Measurements from ENCODE around the gene KCNJ18. TPM values are rescaled to one million over a fixed set of nuclear protein-coding genes. Genes with fewer than 3 reads are reported as not detected.
"Not testable (repeated sequence)": the region's sequence is repeated elsewhere in the genome, so short reads cannot be mapped to it uniquely, and the experiment has no call there.

Gene KCNJ18
- total RNA-seq (not detected in 2 replicates), polyA plus RNA-seq (not detected in 2 replicates), polyA minus RNA-seq (ENCODE audit: low replicate concordance) (not detected in 2 replicates)
- not detected in 2 replicates for polyA plus RNA-seq (2012)

DNA sequence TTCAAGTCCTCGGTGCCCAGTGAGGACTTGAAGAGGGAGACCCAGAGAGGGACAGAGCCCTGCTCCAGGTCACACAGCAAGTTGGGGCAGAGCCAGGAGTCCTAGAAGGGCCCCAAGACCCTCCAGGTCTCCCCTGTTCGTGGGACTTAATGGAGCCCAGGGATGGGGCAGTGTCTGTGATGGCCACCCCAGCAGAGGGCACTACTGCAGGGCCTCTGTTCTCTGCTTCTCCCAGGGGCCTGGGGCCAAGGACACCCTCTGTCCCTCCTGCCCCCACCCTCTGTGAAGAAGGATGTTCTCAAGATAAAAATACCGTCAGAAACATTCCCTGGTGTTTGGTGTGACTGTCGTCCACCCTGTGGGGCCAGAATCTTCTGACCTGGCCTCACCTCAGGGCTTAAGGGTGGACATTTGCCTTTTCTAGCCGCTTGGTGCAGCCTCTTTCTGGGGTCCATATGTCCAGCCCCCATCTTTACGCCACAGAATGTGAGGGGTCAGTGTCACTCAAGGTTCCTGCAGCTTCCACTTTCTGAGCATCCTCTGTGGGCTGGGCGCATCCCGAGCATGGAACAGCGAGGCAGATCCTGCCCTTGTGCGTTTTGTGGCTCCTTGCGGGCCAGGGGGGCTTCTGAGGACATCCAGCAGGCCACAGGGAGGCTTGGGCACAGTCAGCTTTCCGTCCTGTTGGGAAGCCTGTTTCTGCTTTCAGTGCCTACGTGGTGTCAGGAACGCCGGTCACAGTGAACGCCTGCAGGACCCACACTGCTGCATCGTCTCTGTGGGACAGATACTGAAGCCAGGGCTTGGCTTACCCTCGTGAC is at the start of gene KCNJ18:
TSS of gene KCNJ18 (plus strand) at position 641 of the 821 bp plus-strand sequence. CDS start 10,264 bp downstream, outside the sequence.
- H3K9ac ChIP-seq (ENCODE audit: insufficient read depth, low read length); H3K79me2 ChIP-seq (ENCODE audit: control insufficient read depth, insufficient read depth, low read length); H3K36me3 ChIP-seq (ENCODE audit: control insufficient read depth, insufficient read depth, low read length); DNase-seq (ENCODE audit: low read depth in 2 of 2); H3K4me2 ChIP-seq (ENCODE audit: extremely low read depth, insufficient read depth, low read length); H3K4me3 ChIP-seq (replicated peaks in 1 of 4; ENCODE audit: control extremely low read depth in 1 of 4, insufficient read depth in 1 of 4, low read depth in 3 of 4, low read length in 4 of 4); H4K20me1 ChIP-seq (ENCODE audit: control insufficient read depth, extremely low read depth, insufficient read depth, low read length); H3K9me3 ChIP-seq (ENCODE audit: control insufficient read depth, insufficient read depth, low read depth, low read length); H2AFZ ChIP-seq (ENCODE audit: low read length); H3K4me1 ChIP-seq (ENCODE audit: control insufficient read depth, extremely low read depth, insufficient read depth, low read length); H3K27ac ChIP-seq (ENCODE audit: insufficient read depth, low read length); H3K27me3 ChIP-seq (ENCODE audit: control insufficient read depth, insufficient read depth, low read length): not testable (repeated sequence)

DNA sequence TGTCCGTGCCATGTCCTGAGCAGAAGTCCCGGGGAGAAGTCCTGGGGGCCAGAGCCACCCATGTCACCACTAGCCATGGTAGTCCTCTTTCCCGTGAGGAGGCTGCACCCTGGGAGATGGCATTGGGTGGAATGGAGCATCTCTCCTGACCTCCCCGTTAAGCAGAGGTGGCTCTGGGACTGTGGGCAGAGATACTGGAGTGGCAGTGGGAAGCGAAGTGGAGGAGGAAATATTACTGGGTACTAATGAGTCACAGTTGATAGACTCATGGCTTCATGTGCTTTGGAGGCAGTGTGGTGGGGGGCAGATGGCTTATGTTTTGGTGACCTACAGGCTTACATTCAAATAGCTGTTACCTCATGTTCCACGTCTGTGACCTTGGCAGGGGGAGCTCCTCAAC is 44.2 kb upstream of the KCNJ18 start:
- not testable (repeated sequence) for H3K4me1 ChIP-seq (ENCODE audit: control insufficient read depth, extremely low read depth, insufficient read depth, low read length); H3K27me3 ChIP-seq (ENCODE audit: control insufficient read depth, insufficient read depth, low read length); H3K27ac ChIP-seq (ENCODE audit: insufficient read depth, low read length); H3K36me3 ChIP-seq (ENCODE audit: control insufficient read depth, insufficient read depth, low read length); H3K9ac ChIP-seq (ENCODE audit: insufficient read depth, low read length); H4K20me1 ChIP-seq (ENCODE audit: control insufficient read depth, extremely low read depth, insufficient read depth, low read length); H3K9me3 ChIP-seq (ENCODE audit: control insufficient read depth, insufficient read depth, low read depth, low read length); H3K4me3 ChIP-seq (replicated peaks in 1 of 4; ENCODE audit: control extremely low read depth in 1 of 4, insufficient read depth in 1 of 4, low read depth in 3 of 4, low read length in 4 of 4); H3K79me2 ChIP-seq (ENCODE audit: control insufficient read depth, insufficient read depth, low read length); H3K4me2 ChIP-seq (ENCODE audit: extremely low read depth, insufficient read depth, low read length); DNase-seq (ENCODE audit: low read depth in 2 of 2); H2AFZ ChIP-seq (ENCODE audit: low read length)

DNA sequence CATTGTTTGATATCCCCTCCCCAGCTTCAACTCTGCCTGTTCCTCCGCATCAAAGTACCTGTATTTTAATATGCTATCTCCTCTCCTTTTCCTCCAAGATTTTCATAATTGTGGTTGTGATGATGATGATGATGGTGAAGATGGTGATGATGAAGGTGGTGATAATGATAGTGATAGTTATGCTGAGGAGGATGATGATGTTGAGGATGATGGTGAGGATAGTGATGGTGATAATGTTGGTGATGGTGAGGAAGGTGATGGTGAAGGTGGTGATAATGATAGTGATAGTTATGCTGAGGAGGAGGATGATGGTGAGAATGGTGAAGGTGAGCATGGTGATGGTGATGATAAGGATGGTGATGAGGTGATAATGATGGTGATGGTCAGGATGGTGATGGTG is 42.3 kb upstream of the KCNJ18 start:
- not testable (repeated sequence) for H3K9ac ChIP-seq (ENCODE audit: insufficient read depth, low read length); H4K20me1 ChIP-seq (ENCODE audit: control insufficient read depth, extremely low read depth, insufficient read depth, low read length); H3K27me3 ChIP-seq (ENCODE audit: control insufficient read depth, insufficient read depth, low read length); H3K79me2 ChIP-seq (ENCODE audit: control insufficient read depth, insufficient read depth, low read length); H3K27ac ChIP-seq (ENCODE audit: insufficient read depth, low read length); H2AFZ ChIP-seq (ENCODE audit: low read length); H3K4me2 ChIP-seq (ENCODE audit: extremely low read depth, insufficient read depth, low read length); H3K4me3 ChIP-seq (replicated peaks in 1 of 4; ENCODE audit: control extremely low read depth in 1 of 4, insufficient read depth in 1 of 4, low read depth in 3 of 4, low read length in 4 of 4); H3K36me3 ChIP-seq (ENCODE audit: control insufficient read depth, insufficient read depth, low read length); H3K9me3 ChIP-seq (ENCODE audit: control insufficient read depth, insufficient read depth, low read depth, low read length); DNase-seq (ENCODE audit: low read depth in 2 of 2); H3K4me1 ChIP-seq (ENCODE audit: control insufficient read depth, extremely low read depth, insufficient read depth, low read length)

DNA sequence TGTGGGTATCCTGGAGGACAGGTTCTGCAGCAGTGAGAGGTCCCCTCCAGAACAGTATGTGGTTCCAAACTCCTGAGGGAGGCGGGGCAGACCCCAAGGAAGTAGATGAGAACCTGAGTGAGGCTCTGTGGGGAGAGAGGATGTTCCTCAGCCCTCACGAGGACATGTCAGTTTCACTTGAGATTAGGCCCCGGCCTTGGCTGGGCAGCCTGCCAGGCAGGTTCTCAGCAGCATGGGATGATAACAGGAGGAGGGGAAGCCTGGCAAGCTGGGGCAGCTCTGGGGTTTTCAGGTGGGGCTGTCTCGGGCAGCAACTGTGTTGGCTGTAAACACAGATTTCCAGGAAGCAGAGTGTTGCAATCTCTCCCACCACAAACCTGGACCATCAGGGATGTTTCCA is 40.3 kb upstream of the KCNJ18 start:
- H3K9ac ChIP-seq (ENCODE audit: insufficient read depth, low read length); H3K4me2 ChIP-seq (ENCODE audit: extremely low read depth, insufficient read depth, low read length); H3K27ac ChIP-seq (ENCODE audit: insufficient read depth, low read length); H3K4me3 ChIP-seq (replicated peaks in 1 of 4; ENCODE audit: control extremely low read depth in 1 of 4, insufficient read depth in 1 of 4, low read depth in 3 of 4, low read length in 4 of 4); H3K79me2 ChIP-seq (ENCODE audit: control insufficient read depth, insufficient read depth, low read length); H3K4me1 ChIP-seq (ENCODE audit: control insufficient read depth, extremely low read depth, insufficient read depth, low read length); H2AFZ ChIP-seq (ENCODE audit: low read length); DNase-seq (ENCODE audit: low read depth in 2 of 2); H3K36me3 ChIP-seq (ENCODE audit: control insufficient read depth, insufficient read depth, low read length); H3K9me3 ChIP-seq (ENCODE audit: control insufficient read depth, insufficient read depth, low read depth, low read length); H3K27me3 ChIP-seq (ENCODE audit: control insufficient read depth, insufficient read depth, low read length); H4K20me1 ChIP-seq (ENCODE audit: control insufficient read depth, extremely low read depth, insufficient read depth, low read length): not testable (repeated sequence)

DNA sequence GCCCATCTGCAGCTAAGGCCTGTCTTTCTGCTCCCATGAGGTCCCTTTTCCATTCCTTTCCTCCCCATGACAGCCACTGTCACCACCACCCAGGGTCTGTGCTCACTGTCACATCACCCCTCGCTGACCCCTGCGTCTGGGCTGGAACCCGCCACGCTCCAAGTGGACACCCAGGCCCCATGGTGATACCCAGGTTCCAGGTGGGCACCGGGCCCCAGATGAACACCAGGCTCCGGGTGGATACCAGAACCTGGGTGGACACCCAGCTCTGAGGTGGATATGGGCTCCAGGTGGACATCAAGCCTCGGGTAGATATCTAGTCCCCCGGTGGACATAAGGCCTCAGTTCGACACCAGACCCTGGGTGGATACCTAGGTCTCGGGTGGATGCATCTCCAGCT is 39.1 kb upstream of the KCNJ18 start:
- H3K9ac ChIP-seq (ENCODE audit: insufficient read depth, low read length); H3K4me3 ChIP-seq (replicated peaks in 1 of 4; ENCODE audit: control extremely low read depth in 1 of 4, insufficient read depth in 1 of 4, low read depth in 3 of 4, low read length in 4 of 4); H4K20me1 ChIP-seq (ENCODE audit: control insufficient read depth, extremely low read depth, insufficient read depth, low read length); H3K27me3 ChIP-seq (ENCODE audit: control insufficient read depth, insufficient read depth, low read length); H3K9me3 ChIP-seq (ENCODE audit: control insufficient read depth, insufficient read depth, low read depth, low read length); H2AFZ ChIP-seq (ENCODE audit: low read length); H3K36me3 ChIP-seq (ENCODE audit: control insufficient read depth, insufficient read depth, low read length); H3K79me2 ChIP-seq (ENCODE audit: control insufficient read depth, insufficient read depth, low read length); H3K4me2 ChIP-seq (ENCODE audit: extremely low read depth, insufficient read depth, low read length); DNase-seq (ENCODE audit: low read depth in 2 of 2); H3K4me1 ChIP-seq (ENCODE audit: control insufficient read depth, extremely low read depth, insufficient read depth, low read length); H3K27ac ChIP-seq (ENCODE audit: insufficient read depth, low read length): not testable (repeated sequence)

DNA sequence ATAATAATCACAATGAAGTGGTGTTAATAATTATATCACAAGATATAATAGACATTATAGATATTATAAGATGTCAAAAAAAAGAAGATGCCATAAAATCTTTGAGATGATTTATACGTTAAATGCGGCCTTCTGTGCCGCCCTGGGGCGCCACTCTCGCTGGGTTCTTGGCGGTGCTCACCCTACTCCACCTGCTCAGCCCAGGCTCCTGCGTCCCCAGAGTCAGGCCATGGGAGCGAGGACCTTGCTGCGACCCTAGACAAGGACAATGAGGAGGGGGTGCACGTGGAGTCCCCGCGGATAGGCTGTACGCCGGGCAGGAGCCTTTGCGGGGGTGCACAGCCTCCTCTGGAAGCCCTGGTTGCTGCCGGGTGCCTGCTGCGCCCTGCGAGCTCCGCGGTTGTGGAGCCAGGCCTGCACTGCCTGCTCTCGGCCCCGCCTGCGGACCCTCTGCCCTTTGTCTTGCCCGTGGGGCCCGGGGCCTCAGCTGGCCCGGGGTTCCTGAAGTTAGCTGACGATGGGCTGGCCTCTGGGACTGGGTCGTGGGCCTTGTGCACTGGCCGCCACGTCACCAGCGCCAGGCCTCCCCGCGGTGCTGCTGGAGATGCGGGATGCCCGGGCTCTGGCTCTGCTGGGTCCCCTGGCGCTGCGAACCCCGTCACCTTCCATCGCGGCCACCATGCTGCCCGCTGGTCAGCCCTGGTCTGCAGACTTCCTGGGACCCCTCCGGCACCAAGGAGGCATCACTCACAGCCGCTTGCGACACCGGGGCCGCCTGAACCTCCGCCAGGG is 35.6 kb upstream of the KCNJ18 start:
- H3K4me2 ChIP-seq (ENCODE audit: extremely low read depth, insufficient read depth, low read length); H3K27ac ChIP-seq (ENCODE audit: insufficient read depth, low read length); H3K9ac ChIP-seq (ENCODE audit: insufficient read depth, low read length); H3K79me2 ChIP-seq (ENCODE audit: control insufficient read depth, insufficient read depth, low read length); H3K36me3 ChIP-seq (ENCODE audit: control insufficient read depth, insufficient read depth, low read length); H3K4me3 ChIP-seq (replicated peaks in 1 of 4; ENCODE audit: control extremely low read depth in 1 of 4, insufficient read depth in 1 of 4, low read depth in 3 of 4, low read length in 4 of 4); H3K4me1 ChIP-seq (ENCODE audit: control insufficient read depth, extremely low read depth, insufficient read depth, low read length); DNase-seq (ENCODE audit: low read depth in 2 of 2); H4K20me1 ChIP-seq (ENCODE audit: control insufficient read depth, extremely low read depth, insufficient read depth, low read length); H3K9me3 ChIP-seq (ENCODE audit: control insufficient read depth, insufficient read depth, low read depth, low read length); H3K27me3 ChIP-seq (ENCODE audit: control insufficient read depth, insufficient read depth, low read length); H2AFZ ChIP-seq (ENCODE audit: low read length): not testable (repeated sequence)
